Liver (tissue), 9 donors: Measurements from ENCODE around the gene KPNA6. TPM values are rescaled to one million over a fixed set of nuclear protein-coding genes. Genes with fewer than 3 reads are reported as not detected.
A peak's percentile ranks its signal among the peaks of the same experiment; 100 is the strongest.

Experiments used
- DNase-seq: peaks from one replicate; pipeline ENCODE4 v3.0.0-alpha.2; 2017; ENCODE audit warnings: low spot score
- H3K27ac ChIP-seq, 2 donors: one replicate each; pipeline ENCODE4 v1.7.0; 2013; ENCODE audit warnings: inconsistent platforms in 2 of 2, low read length in 2 of 2, control low read depth in 1 of 2, low read depth in 1 of 2, mild to moderate bottlenecking in 1 of 2
- H3K27me3 ChIP-seq, 4 donors: one replicate each; pipeline versions ENCODE4 v1.6.1 to v1.7.0; 2013; ENCODE audit warnings: low read length in 3 of 4, inconsistent platforms in 1 of 4, mild to moderate bottlenecking in 1 of 4, moderate library complexity in 1 of 4; ENCODE audit not compliant: control insufficient read depth in 4 of 4, insufficient read depth in 4 of 4
- H3K36me3 ChIP-seq, 4 donors: one replicate each; pipeline versions ENCODE4 v1.6.1 to v1.7.0; 2013; ENCODE audit warnings: low read length in 3 of 4, mild to moderate bottlenecking in 3 of 4, low read depth in 1 of 4, moderate library complexity in 1 of 4; ENCODE audit not compliant: control insufficient read depth in 4 of 4, insufficient read depth in 3 of 4
- H3K4me1 ChIP-seq, 4 donors: one replicate each; pipeline versions ENCODE4 v1.6.1 to v1.7.0; 2013; ENCODE audit warnings: low read length in 3 of 4, mild to moderate bottlenecking in 3 of 4, moderate library complexity in 1 of 4; ENCODE audit not compliant: control insufficient read depth in 4 of 4, insufficient read depth in 4 of 4
- H3K4me3 ChIP-seq, 3 donors: one replicate each; pipeline versions ENCODE4 v1.6.1 to v1.7.0; 2013; ENCODE audit warnings: low read length in 3 of 3, control low read depth in 1 of 3, low read depth in 1 of 3, mild to moderate bottlenecking in 1 of 3
- H3K9ac ChIP-seq, 2 donors: one replicate each; pipeline ENCODE4 v1.7.0; 2013; ENCODE audit warnings: low read length in 2 of 2, mild to moderate bottlenecking in 2 of 2, moderate library complexity in 2 of 2, control low read depth in 1 of 2, low read depth in 1 of 2
- H3K9me3 ChIP-seq, 4 donors: one replicate each; pipeline versions ENCODE4 v1.6.1 to v1.7.0; 2013; ENCODE audit warnings: low read length in 3 of 4; ENCODE audit not compliant: control insufficient read depth in 4 of 4
- ATF3 ChIP-seq: IDR thresholded peaks from 2 replicates; pipeline ENCODE4 v1.6.1; 2016; ENCODE audit warnings: antibody characterized with exemption
- CTCF ChIP-seq: fragments of 150-350 bp; IDR thresholded peaks from 2 replicates; pipeline ENCODE4 v1.5.1; 2017; ENCODE audit warnings: improper control_type of control experiment, low read depth, low read length; ENCODE audit not compliant: missing input control
- FOXA1 ChIP-seq: IDR thresholded peaks from 2 replicates; pipeline ENCODE4 v1.6.1; 2016; ENCODE audit warnings: antibody characterized with exemption
- FOXA2 ChIP-seq: IDR thresholded peaks from 2 replicates; pipeline ENCODE4 v1.6.1; 2016; ENCODE audit warnings: antibody characterized with exemption
- GABPA ChIP-seq, 2 donors: IDR thresholded peaks in 1 of 2; conservative IDR thresholded peaks in 1 of 2; 2 replicates each; pipeline ENCODE4 v1.6.1; 2016; ENCODE audit warnings: antibody characterized with exemption in 2 of 2, mild to moderate bottlenecking in 1 of 2, moderate library complexity in 1 of 2
- HNF4A ChIP-seq, 2 donors: conservative IDR thresholded peaks; 2 replicates each; pipeline ENCODE4 v1.6.1; 2016; ENCODE audit warnings: antibody characterized with exemption in 2 of 2, mild to moderate bottlenecking in 2 of 2
- HNF4G ChIP-seq: IDR thresholded peaks from 2 replicates; pipeline ENCODE4 v1.6.1; 2016; ENCODE audit warnings: antibody characterized with exemption
- JUND ChIP-seq, 2 donors: IDR thresholded peaks; 2 replicates each; pipeline ENCODE4 v1.6.1; 2016; ENCODE audit warnings: antibody characterized with exemption in 2 of 2
- MAX ChIP-seq: IDR thresholded peaks from 2 replicates; pipeline ENCODE4 v1.6.1; 2016; ENCODE audit warnings: antibody characterized with exemption
- RAD21 ChIP-seq, 2 donors: IDR thresholded peaks; 2 replicates each; pipeline ENCODE4 v1.6.1; 2016; ENCODE audit warnings: antibody characterized with exemption in 2 of 2, mild to moderate bottlenecking in 2 of 2
- REST ChIP-seq: IDR thresholded peaks from 2 replicates; pipeline ENCODE4 v1.6.1; 2016; ENCODE audit warnings: antibody characterized with exemption, mild to moderate bottlenecking
- RXRA ChIP-seq, 2 donors: IDR thresholded peaks; 2 replicates each; pipeline ENCODE4 v1.6.1; 2017 to 2018; ENCODE audit warnings: antibody characterized with exemption in 2 of 2, mild to moderate bottlenecking in 1 of 2
- SP1 ChIP-seq: IDR thresholded peaks from 2 replicates; pipeline ENCODE4 v1.6.1; 2018; ENCODE audit warnings: antibody characterized with exemption, mild to moderate bottlenecking
- TAF1 ChIP-seq: conservative IDR thresholded peaks from 2 replicates; pipeline ENCODE4 v1.6.1; 2016; ENCODE audit warnings: antibody characterized with exemption, mild to moderate bottlenecking
- YY1 ChIP-seq: IDR thresholded peaks from 2 replicates; pipeline ENCODE4 v1.6.1; 2016; ENCODE audit warnings: antibody characterized with exemption, mild to moderate bottlenecking
- ZBTB33 ChIP-seq: IDR thresholded peaks from 2 replicates; pipeline ENCODE4 v1.6.1; 2016; ENCODE audit warnings: antibody characterized with exemption
- WGBS: extraction: QIAGEN DNeasy Blood & Tissue Kit; methylation state at CpG from one replicate; pipeline ENCODE4 v1.1.7; 2013; 5-methylcytosine and 5-hydroxymethylcytosine counted together
- polyA plus RNA-seq, 2 donors: library from polyadenylated mRNA; stranded (reverse) in 1 of 2; unstranded in 1 of 2; fragments of 200-250 nt in 1 of 2; fragments of >200 nt in 1 of 2; fragmentation: Nextera tagmentation in 1 of 2; extraction: Ambion mirVana in 1 of 2; gene quantifications; one replicate each; pipeline versions ENCODE4 v1.2.1 to v1.2.3, GENCODE V29; 2013 to 2015
- total RNA-seq, 2 donors: library from RNA; depleted of rRNA; stranded (reverse); fragments of >200 nt; gene quantifications; one replicate each; pipeline ENCODE4 v1.2.3, GENCODE V29; 2014
- donor health status: healthy.
- donor health status: healthy.
- donor health status: healthy.
- donor health status: healthy.
- donor health status: healthy.

The KPNA6 gene
- total and polyA plus RNA-seq, 4 donors, result 9.3 to 23.2 (median 16.7) TPM

- Histone ChIP-seq H3K4me3 (no peak overlapping the region), H3K36me3 (peaks cover 0 to 13% (median 4%) of the 10 kb centered on the region in 4 donors), H3K9me3 (no peaks in the 10 kb centered on the region), H3K4me1 (peaks cover 1 to 2% (median 2%) of the 10 kb centered on the region in 4 donors), H3K27ac (no peak overlapping the region), H3K27me3 (no peaks in the 10 kb centered on the region), H3K9ac (no peak overlapping the region)
- WGBS, result 72% methylated on average over 10 of the region's 10 CpGs
- DNase-seq, result peak; percentile 66
- TF ChIP-seq RAD21 (IDR thresholded peaks at IDR 0.05) (peak; percentile 89 to 95), REST (no peak), CTCF (peak; percentile 77)
Measured at GRCh38 chr1:32215629-32216480, 108.0 kb downstream of the KPNA6 start.

- no peak overlapping the region for H3K4me3 ChIP-seq
- DNase-seq, result no peak
- no peak overlapping the region for H3K27ac ChIP-seq
- 84% methylated on average over 5 of the region's 5 CpGs for WGBS
- H3K4me1 ChIP-seq, result peaks cover 7 to 9% (median 9%) of the 10 kb centered on the region in 4 donors
- H3K36me3 ChIP-seq, result peaks cover 0 to 13% (median 4%) of the 10 kb centered on the region in 4 donors
- no peak overlapping the region for H3K9ac ChIP-seq
- no peaks in the 10 kb centered on the region for H3K27me3 ChIP-seq
- TF ChIP-seq JUND (IDR thresholded peaks at IDR 0.05), result no peak
- TF ChIP-seq SP1, result no peak
- TF ChIP-seq HNF4G, result no peak
- TF ChIP-seq ZBTB33, result no peak
- TF ChIP-seq REST, result no peak
- TF ChIP-seq RXRA (IDR thresholded peaks at IDR 0.05), result no peak
- no peak for TF ChIP-seq GABPA (IDR thresholded peaks at IDR 0.05 in 1 of 2, conservative IDR thresholded peaks at IDR 0.05 in 1 of 2)
- TF ChIP-seq YY1, result no peak
- TF ChIP-seq TAF1, result no peak
- no peak for TF ChIP-seq FOXA2
- no peak for TF ChIP-seq CTCF
- no peak for TF ChIP-seq MAX
- TF ChIP-seq ATF3, result no peak
- no peak for TF ChIP-seq HNF4A (conservative IDR thresholded peaks at IDR 0.05)
- no peak for TF ChIP-seq FOXA1
- no peaks in the 10 kb centered on the region for H3K9me3 ChIP-seq
Measured at GRCh38 chr1:32216566-32216965, 108.7 kb downstream of the KPNA6 start.
